CD4-positive, CD25-positive, alpha-beta regulatory T cell (primary cell): ENCODE data around the gene EXT2. TPM values are rescaled to one million over a fixed set of nuclear protein-coding genes. Genes with fewer than 3 reads are reported as not detected.

Experiments
- ATAC-seq, 2 donors: fragments of 150-1000 bp; cut with Tn5 transposase; one replicate each; pipeline ENCODE4 v1.10.0; 2021; ENCODE audit warnings: low read depth in 2 of 2, moderate number of reproducible peaks in 2 of 2, moderate library complexity in 1 of 2
- DNase-seq, 3 donors: peaks; one replicate each; pipeline versions ENCODE4 v3.0.0 to v3.0.0-alpha.2; 2012 to 2022; ENCODE audit warnings: mixed read lengths in 1 of 3
- H3K27ac ChIP-seq: one replicate; pipeline ENCODE4 v1.7.0; 2013; ENCODE audit warnings: mild to moderate bottlenecking, low read length; ENCODE audit not compliant: insufficient read depth, poor library complexity, severe bottlenecking
- H3K27me3 ChIP-seq: one replicate; pipeline ENCODE4 v1.7.0; 2013; ENCODE audit warnings: low read length; ENCODE audit not compliant: control insufficient read depth, insufficient read depth
- H3K36me3 ChIP-seq: one replicate; pipeline ENCODE4 v1.7.0; 2013; ENCODE audit warnings: mild to moderate bottlenecking, low read length, moderate library complexity; ENCODE audit not compliant: control insufficient read depth, insufficient read depth
- H3K4me1 ChIP-seq: 2 replicates; pipeline ENCODE4 v1.7.0; 2013; ENCODE audit warnings: mild to moderate bottlenecking, low read length; ENCODE audit not compliant: insufficient read depth, control insufficient read depth, poor library complexity, severe bottlenecking
- H3K4me3 ChIP-seq: one replicate; pipeline ENCODE4 v1.7.0; 2013; ENCODE audit warnings: low read depth, mild to moderate bottlenecking, low read length, moderate library complexity
- H3K9me3 ChIP-seq, 2 experiments: 1 replicate in 1 of 2; 2 replicates in 1 of 2; pipeline ENCODE4 v1.7.0; 2013; ENCODE audit warnings: low read length in 2 of 2, mild to moderate bottlenecking in 1 of 2, moderate library complexity in 1 of 2; ENCODE audit not compliant: control insufficient read depth in 2 of 2
- H3K27ac Mint-ChIP-seq, 3 donors: one replicate each; pipeline ENCODE4 v1.8.0; 2020 to 2022; ENCODE audit warnings: mild to moderate bottlenecking in 3 of 3, mixed read lengths in 3 of 3, moderate library complexity in 2 of 3
- H3K27me3 Mint-ChIP-seq: one replicate; pipeline ENCODE4 v1.8.0; 2022; ENCODE audit warnings: mild to moderate bottlenecking, mixed read lengths
- H3K36me3 Mint-ChIP-seq: one replicate; pipeline ENCODE4 v1.8.0; 2020; ENCODE audit warnings: mixed read lengths
- H3K4me1 Mint-ChIP-seq, 4 donors: one replicate each; pipeline ENCODE4 v1.8.0; 2020 to 2022; ENCODE audit warnings: mixed read lengths in 4 of 4, mild to moderate bottlenecking in 1 of 4
- H3K4me3 Mint-ChIP-seq, 4 donors: one replicate each; pipeline ENCODE4 v1.8.0; 2020 to 2022; ENCODE audit warnings: mild to moderate bottlenecking in 4 of 4, mixed read lengths in 4 of 4, moderate library complexity in 3 of 4
- H3K9me3 Mint-ChIP-seq, 7 donors: one replicate each; pipeline ENCODE4 v1.8.0; 2020 to 2022; ENCODE audit warnings: mixed read lengths in 7 of 7, mild to moderate bottlenecking in 3 of 7, moderate library complexity in 2 of 7
- polyA plus RNA-seq, 4 donors: library from polyadenylated mRNA; unstranded; fragments of 300-500 nt; fragmentation: Illumina TruSeq; gene quantifications; one replicate each; pipeline ENCODE4 v1.2.3, GENCODE V29; 2021
- total RNA-seq: library from RNA; stranded (reverse); gene quantifications from one replicate; pipeline ENCODE4 v1.2.3, GENCODE V29; 2022

The EXT2 gene
- total and polyA plus RNA-seq, 5 donors from 2014 or later, result 25.6 to 42.6 (median 41.4) TPM

GRCh38 chr11:44266056-44266780, 170.7 kb downstream of the EXT2 start:
- no peaks in the 10 kb centered on the region for H3K4me1 Mint-ChIP-seq
- no peaks in the 10 kb centered on the region for H3K9me3 ChIP-seq
- H3K4me3 Mint-ChIP-seq, result no peak overlapping the region

GRCh38 chr11:44267006-44267749, 171.7 kb downstream of the EXT2 start:
- Histone ChIP-seq H3K27ac (no peak overlapping the region), H3K4me3 (no peak overlapping the region), H3K9me3 (no peaks in the 10 kb centered on the region), H3K4me1 (no peaks in the 10 kb centered on the region), H3K36me3 (no peaks in the 10 kb centered on the region), H3K27me3 (no peaks in the 10 kb centered on the region)
- no peak for DNase-seq
- Mint-ChIP-seq H3K27me3 (peaks cover 4% of the 10 kb centered on the region), H3K36me3 (no peaks in the 10 kb centered on the region), H3K4me1 (no peaks in the 10 kb centered on the region), H3K4me3 (no peak overlapping the region), H3K9me3 (peaks cover 0 to 5% (median 0%) of the 10 kb centered on the region in 7 donors), H3K27ac (no peak overlapping the region)
- ATAC-seq, result no peak

More at GRCh38 chr11:44266056-44266780, 170.7 kb downstream of the EXT2 start:
- no peaks in the 10 kb centered on the region for H3K36me3 ChIP-seq
- H3K4me3 ChIP-seq, result no peak overlapping the region
- no peaks in the 10 kb centered on the region for H3K27me3 ChIP-seq
- H3K27ac ChIP-seq, result no peak overlapping the region
- no peaks in the 10 kb centered on the region for H3K36me3 Mint-ChIP-seq
- no peak for ATAC-seq
- no peak overlapping the region for H3K27ac Mint-ChIP-seq
- peaks cover 0 to 2% (median 0%) of the 10 kb centered on the region in 7 donors for H3K9me3 Mint-ChIP-seq
- peaks cover 4% of the 10 kb centered on the region for H3K27me3 Mint-ChIP-seq
- DNase-seq, result no peak
- H3K4me1 ChIP-seq, result no peaks in the 10 kb centered on the region

- ATAC-seq, result no peak
- DNase-seq, result no peak
- no peak overlapping the region for H3K4me3 Mint-ChIP-seq
These were observed 172.5 kb downstream of the EXT2 start for GRCh38 chr11:44267750-44268613.

GRCh38 chr11:44268614-44269080, 173.2 kb downstream of the EXT2 start:
- Mint-ChIP-seq H3K27me3 (peaks cover 8% of the 10 kb centered on the region), H3K4me3 (no peak overlapping the region), H3K4me1 (no peaks in the 10 kb centered on the region), H3K9me3 (peaks cover 0 to 5% (median 0%) of the 10 kb centered on the region in 7 donors), H3K27ac (no peak overlapping the region), H3K36me3 (no peaks in the 10 kb centered on the region)
- no peaks in the 10 kb centered on the region for H3K4me1 ChIP-seq
- no peak overlapping the region for H3K27ac ChIP-seq
- H3K36me3 ChIP-seq, result no peaks in the 10 kb centered on the region
- ATAC-seq, result no peak
- DNase-seq, result no peak
- no peaks in the 10 kb centered on the region for H3K27me3 ChIP-seq
- H3K4me3 ChIP-seq, result no peak overlapping the region
- no peaks in the 10 kb centered on the region for H3K9me3 ChIP-seq

More at GRCh38 chr11:44267750-44268613, 172.5 kb downstream of the EXT2 start:
- Histone ChIP-seq H3K36me3 (no peaks in the 10 kb centered on the region), H3K4me1 (no peaks in the 10 kb centered on the region), H3K9me3 (no peaks in the 10 kb centered on the region), H3K4me3 (no peak overlapping the region), H3K27ac (no peak overlapping the region), H3K27me3 (no peaks in the 10 kb centered on the region)
- Mint-ChIP-seq H3K27me3 (peaks cover 4% of the 10 kb centered on the region), H3K9me3 (peaks cover 0 to 5% (median 0%) of the 10 kb centered on the region in 7 donors), H3K27ac (no peak overlapping the region), H3K36me3 (no peaks in the 10 kb centered on the region), H3K4me1 (no peaks in the 10 kb centered on the region)

GRCh38 chr11:44269369-44270351, 174.2 kb downstream of the EXT2 start:
- Mint-ChIP-seq H3K4me1 (no peaks in the 10 kb centered on the region), H3K27ac (no peak overlapping the region), H3K9me3 (peaks cover 0 to 5% (median 0%) of the 10 kb centered on the region in 7 donors), H3K4me3 (no peak overlapping the region), H3K27me3 (peaks cover 8% of the 10 kb centered on the region), H3K36me3 (no peaks in the 10 kb centered on the region)
- DNase-seq (no peak), ATAC-seq (no peak)
- Histone ChIP-seq H3K9me3 (no peaks in the 10 kb centered on the region), H3K4me3 (no peak overlapping the region), H3K27me3 (no peaks in the 10 kb centered on the region), H3K4me1 (no peaks in the 10 kb centered on the region), H3K27ac (no peak overlapping the region), H3K36me3 (no peaks in the 10 kb centered on the region)

GRCh38 chr11:44270403-44271273, 175.2 kb downstream of the EXT2 start:
- H3K27ac Mint-ChIP-seq, result no peak overlapping the region
- H3K4me1 ChIP-seq, result no peaks in the 10 kb centered on the region
- no peaks in the 10 kb centered on the region for H3K4me1 Mint-ChIP-seq
- H3K4me3 Mint-ChIP-seq, result no peak overlapping the region
- peaks cover 0 to 5% (median 0%) of the 10 kb centered on the region in 7 donors for H3K9me3 Mint-ChIP-seq
- DNase-seq (no peak), ATAC-seq (no peak)
- H3K9me3 ChIP-seq, result no peaks in the 10 kb centered on the region
- no peak overlapping the region for H3K4me3 ChIP-seq
- H3K27ac ChIP-seq, result no peak overlapping the region
- peaks cover 8% of the 10 kb centered on the region for H3K27me3 Mint-ChIP-seq
- H3K27me3 ChIP-seq, result no peaks in the 10 kb centered on the region
- no peaks in the 10 kb centered on the region for H3K36me3 Mint-ChIP-seq
- no peaks in the 10 kb centered on the region for H3K36me3 ChIP-seq
